ENCODE results near the gene MFSD12.

- TF ChIP-seq EZH2 (IDR thresholded peaks at IDR 0.05; ENCODE audit: insufficient read depth, poor library complexity, severe bottlenecking) (no peak), EZH2phosphoT487 (IDR thresholded peaks at IDR 0.05; ENCODE audit: insufficient read depth, low read depth) (no peak)
These were observed 56.8 kb downstream of the MFSD12 start, which contains the start of gene DOHH for GRCh38 chr19:3500429-3501101.
